Prostate gland (tissue), 2 donors: ENCODE measurements around the gene NRXN2. TPM values are rescaled to one million over a fixed set of nuclear protein-coding genes. Genes with fewer than 3 reads are reported as not detected.

ENCODE experiments used
- DNase-seq: peaks from one replicate; pipeline ENCODE4 v3.0.0-alpha.2; 2019; ENCODE audit warnings: low spot score
- H3K27ac ChIP-seq, 2 donors: fragments of 200-600 bp; sonication (generic); 2 replicates each; pipeline ENCODE4 v1.5.1; 2017 to 2019
- H3K27me3 ChIP-seq: fragments of 200-600 bp; sonication (generic); replicated peaks from 2 replicates; pipeline ENCODE4 v1.5.1; 2019; ENCODE audit not compliant: insufficient read depth
- H3K36me3 ChIP-seq, 2 donors: fragments of 200-600 bp; sonication (generic); 1 replicate in 1 of 2; 2 replicates in 1 of 2; pipeline versions ENCODE4 v1.5.1 to v1.8.1; 2017 to 2019
- H3K4me1 ChIP-seq: fragments of 200-600 bp; sonication (generic); replicated peaks from 2 replicates; pipeline ENCODE4 v1.5.1; 2019
- H3K4me3 ChIP-seq, 2 donors: fragments of 200-600 bp; sonication (generic); 2 replicates each; pipeline ENCODE4 v1.5.1; 2017 to 2019
- H3K9me3 ChIP-seq: fragments of 200-600 bp; sonication (generic); 2 replicates; pipeline ENCODE4 v1.5.1; 2017
- POLR2A ChIP-seq: fragments of 450-650 bp; IDR thresholded peaks from one replicate; pipeline ENCODE4 v1.6.1; 2016; ENCODE audit warnings: antibody characterized with exemption, mild to moderate bottlenecking
- POLR2AphosphoS5 ChIP-seq: sonication (generic); formaldehyde crosslinking; IDR thresholded peaks from one replicate; pipeline ENCODE4 v1.6.1; 2017; ENCODE audit warnings: antibody characterized with exemption
- WGBS: methylation state at CpG from one replicate; pipeline ENCODE4 v1.1.5; 2018; 5-methylcytosine and 5-hydroxymethylcytosine counted together
- intact Hi-C: fragments of 100-400 bp; cut with DNase I; formaldehyde crosslinking; loops from one replicate; pipeline ENCODE4 v1.14.2; 2022
- total RNA-seq, 2 donors: library from RNA; depleted of rRNA; stranded (reverse); fragments of >200 nt; gene quantifications; one replicate each; pipeline ENCODE4 v1.1.0, GENCODE V29; 2016
- TF ChIP-seq, protein P1 (sequence below), 4 experiments: fragments of 200-600 bp in 2 of 4; fragments of 450-650 bp in 2 of 4; sonication (generic) in 2 of 4; IDR thresholded peaks; 1 replicate in 3 of 4; 2 replicates in 1 of 4; pipeline ENCODE4 v1.5.1; 2016 to 2019; ENCODE audit warnings: antibody characterized with exemption in 4 of 4, mild to moderate bottlenecking in 2 of 4, moderate library complexity in 2 of 4

NRXN2 gene
- total RNA-seq, 2 donors from 2014 or later = 0.46 to 26.8 TPM

DNA sequence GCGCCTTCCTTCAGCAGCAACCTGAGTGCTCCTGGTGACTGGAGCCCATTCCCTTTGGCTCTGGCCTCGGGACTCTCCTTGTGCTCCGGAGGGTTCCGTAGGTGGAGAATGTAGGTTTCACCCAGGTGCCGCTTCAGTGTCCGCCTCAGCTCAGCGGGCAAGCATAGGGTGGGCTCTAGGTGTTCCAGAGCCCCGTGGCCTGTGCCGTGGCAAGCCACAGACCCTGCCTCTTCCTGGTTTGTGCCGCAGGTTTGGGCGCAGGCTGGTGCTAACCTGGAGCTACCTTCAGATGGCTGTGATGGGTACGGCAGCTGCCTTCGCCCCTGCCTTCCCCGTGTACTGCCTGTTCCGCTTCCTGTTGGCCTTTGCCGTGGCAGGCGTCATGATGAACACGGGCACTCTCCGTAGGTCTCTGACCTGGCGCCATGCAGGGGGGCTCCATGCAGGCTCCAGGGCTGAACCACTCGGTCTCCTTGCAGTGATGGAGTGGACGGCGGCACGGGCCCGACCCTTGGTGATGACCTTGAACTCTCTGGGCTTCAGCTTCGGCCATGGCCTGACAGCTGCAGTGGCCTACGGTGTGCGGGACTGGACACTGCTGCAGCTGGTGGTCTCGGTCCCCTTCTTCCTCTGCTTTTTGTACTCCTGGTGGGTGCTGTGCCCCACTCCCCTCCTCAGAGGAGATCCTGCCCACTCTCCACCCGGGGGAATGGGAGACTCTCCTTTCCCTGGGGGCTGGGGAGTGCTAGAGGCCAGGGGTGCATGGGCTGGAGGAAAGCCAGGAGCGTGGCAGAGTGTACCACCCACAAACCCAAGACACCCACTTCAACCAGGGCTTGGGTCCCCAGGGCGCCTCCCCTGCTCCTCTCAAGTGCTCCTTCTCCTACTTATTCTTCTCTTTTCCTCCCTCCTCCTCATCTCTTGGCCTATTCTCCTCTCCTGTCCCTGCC, 129.6 kb downstream of the NRXN2 start:
- intact Hi-C loops = no loop called here
- Histone ChIP-seq H3K27me3 (no peaks in the 10 kb centered on the region), H3K9me3 (no peaks in the 10 kb centered on the region), H3K27ac (no peak overlapping the region), H3K4me3 (no peak overlapping the region), H3K4me1 (no peaks in the 10 kb centered on the region), H3K36me3 (no peaks in the 10 kb centered on the region)
- no peak for DNase-seq
- TF ChIP-seq, protein P1, sequence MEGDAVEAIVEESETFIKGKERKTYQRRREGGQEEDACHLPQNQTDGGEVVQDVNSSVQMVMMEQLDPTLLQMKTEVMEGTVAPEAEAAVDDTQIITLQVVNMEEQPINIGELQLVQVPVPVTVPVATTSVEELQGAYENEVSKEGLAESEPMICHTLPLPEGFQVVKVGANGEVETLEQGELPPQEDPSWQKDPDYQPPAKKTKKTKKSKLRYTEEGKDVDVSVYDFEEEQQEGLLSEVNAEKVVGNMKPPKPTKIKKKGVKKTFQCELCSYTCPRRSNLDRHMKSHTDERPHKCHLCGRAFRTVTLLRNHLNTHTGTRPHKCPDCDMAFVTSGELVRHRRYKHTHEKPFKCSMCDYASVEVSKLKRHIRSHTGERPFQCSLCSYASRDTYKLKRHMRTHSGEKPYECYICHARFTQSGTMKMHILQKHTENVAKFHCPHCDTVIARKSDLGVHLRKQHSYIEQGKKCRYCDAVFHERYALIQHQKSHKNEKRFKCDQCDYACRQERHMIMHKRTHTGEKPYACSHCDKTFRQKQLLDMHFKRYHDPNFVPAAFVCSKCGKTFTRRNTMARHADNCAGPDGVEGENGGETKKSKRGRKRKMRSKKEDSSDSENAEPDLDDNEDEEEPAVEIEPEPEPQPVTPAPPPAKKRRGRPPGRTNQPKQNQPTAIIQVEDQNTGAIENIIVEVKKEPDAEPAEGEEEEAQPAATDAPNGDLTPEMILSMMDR (IDR thresholded peaks at IDR 0.05) = no peak
- TF ChIP-seq POLR2AphosphoS5 = no peak
- TF ChIP-seq POLR2A = no peak
- WGBS = 89% methylated on average over 29 of the region's 32 CpGs

DNA sequence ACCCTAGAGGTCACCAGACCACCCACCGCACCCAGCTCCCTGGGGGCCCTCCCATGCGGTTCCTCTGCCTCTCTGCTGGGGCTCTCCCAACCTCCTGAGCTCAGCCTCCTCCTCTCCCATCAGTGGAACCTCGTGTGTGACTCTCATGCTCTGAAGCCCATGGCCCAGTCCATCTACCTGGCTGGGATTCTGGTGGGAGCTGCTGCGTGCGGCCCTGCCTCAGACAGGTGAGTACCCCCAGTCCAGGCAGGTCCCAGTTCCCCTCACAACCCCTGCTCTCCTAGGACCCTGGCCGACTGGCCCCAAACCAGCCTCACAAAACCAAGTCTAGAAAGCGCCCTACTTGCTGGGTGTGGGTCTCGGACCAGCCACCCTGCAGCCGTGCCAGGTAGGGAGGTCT, 130.3 kb downstream of the NRXN2 start:
- DNase-seq = no peak
- TF ChIP-seq POLR2AphosphoS5 = no peak
- TF ChIP-seq, protein P1 (IDR thresholded peaks at IDR 0.05) = no peak
- no peak for TF ChIP-seq POLR2A

DNA sequence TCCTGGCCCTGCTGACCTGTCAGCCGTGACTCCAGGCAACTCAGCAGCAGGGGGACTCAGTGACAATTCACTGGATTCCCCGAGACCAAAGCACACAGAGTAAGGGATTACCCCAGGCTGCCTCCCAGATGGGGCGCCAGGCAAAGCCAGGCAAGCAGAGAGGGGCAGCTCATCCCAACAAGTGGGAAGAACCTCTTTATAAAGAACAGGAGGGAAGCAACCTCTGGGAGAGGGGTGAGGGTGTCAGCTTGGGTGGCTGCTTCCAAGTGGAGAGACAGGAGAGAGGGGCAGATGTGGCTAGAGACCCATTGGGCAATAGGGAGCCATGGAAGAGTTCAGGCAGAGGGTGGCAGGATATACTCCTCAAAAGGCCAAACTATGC, 130.8 kb downstream of the NRXN2 start:
- Histone ChIP-seq H3K4me1 (no peaks in the 10 kb centered on the region), H3K4me3 (no peak overlapping the region), H3K27ac (no peak overlapping the region), H3K9me3 (no peaks in the 10 kb centered on the region), H3K36me3 (no peaks in the 10 kb centered on the region), H3K27me3 (no peaks in the 10 kb centered on the region)
- no peak for DNase-seq
- 82% methylated on average over 3 of the region's 3 CpGs for WGBS
- intact Hi-C loops = no loop called here
- no peak for TF ChIP-seq POLR2AphosphoS5
- no peak for TF ChIP-seq POLR2A
- TF ChIP-seq, protein P1 (IDR thresholded peaks at IDR 0.05) = no peak

More for the DNA sequence above, 130.3 kb downstream of the NRXN2 start:
- no peak overlapping the region for H3K27ac ChIP-seq
- H3K36me3 ChIP-seq = no peaks in the 10 kb centered on the region
- no peaks in the 10 kb centered on the region for H3K4me1 ChIP-seq
- H3K4me3 ChIP-seq = no peak overlapping the region
- H3K9me3 ChIP-seq = no peaks in the 10 kb centered on the region
- intact Hi-C loops = no loop called here
- 88% methylated on average over 9 of the region's 9 CpGs for WGBS
- H3K27me3 ChIP-seq = no peaks in the 10 kb centered on the region

DNA sequence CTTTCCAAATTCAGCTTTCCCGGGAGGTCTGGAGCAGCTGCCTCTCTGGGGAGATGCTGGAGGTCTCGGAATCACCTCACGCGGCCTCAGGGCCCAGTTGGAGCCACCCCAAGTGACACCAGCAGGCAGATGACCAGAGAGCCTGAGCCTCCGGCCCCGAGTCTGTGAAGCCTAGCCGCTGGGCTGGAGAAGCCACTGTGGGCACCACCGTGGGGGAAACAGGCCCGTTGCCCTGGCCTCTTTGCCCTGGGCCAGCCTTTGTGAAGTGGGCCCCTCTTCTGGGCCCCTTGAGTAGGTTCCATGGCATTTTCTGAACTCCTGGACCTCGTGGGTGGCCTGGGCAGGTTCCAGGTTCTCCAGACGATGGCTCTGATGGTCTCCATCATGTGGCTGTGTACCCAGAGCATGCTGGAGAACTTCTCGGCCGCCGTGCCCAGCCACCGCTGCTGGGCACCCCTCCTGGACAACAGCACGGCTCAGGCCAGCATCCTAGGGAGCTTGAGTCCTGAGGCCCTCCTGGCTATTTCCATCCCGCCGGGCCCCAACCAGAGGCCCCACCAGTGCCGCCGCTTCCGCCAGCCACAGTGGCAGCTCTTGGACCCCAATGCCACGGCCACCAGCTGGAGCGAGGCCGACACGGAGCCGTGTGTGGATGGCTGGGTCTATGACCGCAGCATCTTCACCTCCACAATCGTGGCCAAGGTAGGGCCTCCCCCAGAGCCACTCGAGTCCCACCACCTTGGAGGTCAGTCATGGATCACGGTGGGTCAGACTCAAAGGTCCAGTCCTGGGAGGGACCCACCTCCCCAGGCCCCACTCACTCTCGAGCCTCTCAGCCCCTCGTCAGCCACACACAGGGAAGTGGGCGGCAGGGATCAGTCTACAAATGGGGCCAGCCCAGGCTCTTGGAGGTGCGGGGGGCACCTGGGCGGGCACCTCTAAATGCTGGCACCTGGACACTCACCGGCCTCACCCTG, 131.5 kb downstream of the NRXN2 start:
- Histone ChIP-seq H3K4me1 (no peaks in the 10 kb centered on the region), H3K9me3 (no peaks in the 10 kb centered on the region), H3K36me3 (no peaks in the 10 kb centered on the region), H3K4me3 (no peak overlapping the region), H3K27me3 (no peaks in the 10 kb centered on the region), H3K27ac (no peak overlapping the region)
- intact Hi-C loops = no loop called here
- DNase-seq = no peak
- WGBS = 83% methylated on average over 32 of the region's 36 CpGs
- TF ChIP-seq POLR2A (no peak), POLR2AphosphoS5 (no peak)
- TF ChIP-seq, protein P1 (IDR thresholded peaks at IDR 0.05) = no peak
